ENCODE results near the gene NELL1.

GRCh38 chr11:21177379-21177778, 508.0 kb downstream of the NELL1 start:
- TF ChIP-seq CTCF (IDR thresholded peaks at IDR 0.05; ENCODE audit: borderline replicate concordance, extremely low read depth, low read length, poor library complexity, severe bottlenecking) (no peak), EZH2 (IDR thresholded peaks at IDR 0.05; ENCODE audit: borderline replicate concordance, low read depth, low read length, severe bottlenecking) (no peak)
